ENCODE measurements around the gene COL24A1.

Gene COL24A1

DNA sequence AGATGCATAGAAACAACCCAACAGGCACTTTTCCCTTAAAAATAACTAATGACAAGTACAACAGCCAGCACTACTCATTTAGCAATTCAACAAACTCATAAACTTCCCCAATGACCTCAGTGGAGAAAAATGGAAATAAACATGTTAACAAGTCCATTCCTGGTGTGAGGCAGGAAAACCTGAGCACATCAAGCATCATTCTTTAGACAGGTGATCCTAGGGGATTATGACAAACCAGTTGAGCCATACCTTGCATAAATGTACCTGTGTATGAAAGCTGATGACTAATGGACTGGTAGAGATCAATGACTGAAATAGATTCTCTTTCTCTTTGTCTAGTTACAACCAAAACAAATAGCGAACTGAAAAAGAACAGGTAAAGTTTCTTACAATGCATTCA is 7.0 kb downstream of the COL24A1 start:
- DNase-seq (ENCODE audit: extremely low spot score) = no peak
- ChIA-PET POLR2A (no interaction called here), CTCF (no interaction called here)
- no peak for TF ChIP-seq CTCF (IDR thresholded peaks at IDR 0.05; ENCODE audit: control extremely low read depth, extremely low read depth, low read depth, missing control alignments)

GRCh38 chr1:86147755-86148154 is 8.8 kb downstream of the COL24A1 start:
- ChIA-PET POLR2A (no interaction called here), CTCF (no interaction called here)
- no peak for DNase-seq (ENCODE audit: extremely low spot score)
- TF ChIP-seq CTCF (IDR thresholded peaks at IDR 0.05; ENCODE audit: control extremely low read depth, extremely low read depth, low read depth, missing control alignments) = no peak

DNA sequence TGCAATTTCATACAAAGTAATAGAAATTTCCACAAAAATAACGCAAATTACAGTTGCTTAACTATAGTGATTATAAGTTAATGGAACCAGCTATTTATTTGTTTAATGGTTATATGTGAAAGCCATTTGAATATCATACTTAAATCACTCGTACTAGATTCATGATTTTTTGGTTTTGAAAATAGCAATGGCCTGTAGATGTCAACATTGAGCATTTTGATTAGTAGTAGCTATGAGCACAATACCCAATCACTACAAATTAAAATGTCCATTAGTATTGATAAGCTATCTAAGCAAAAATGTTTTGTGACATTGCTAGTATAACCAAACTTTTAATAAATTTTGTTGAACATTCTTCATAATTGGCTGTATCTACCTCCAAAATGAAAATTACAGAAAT is 10.0 kb downstream of the COL24A1 start:
- DNase-seq (ENCODE audit: extremely low spot score) = no peak
- TF ChIP-seq CTCF (IDR thresholded peaks at IDR 0.05; ENCODE audit: control extremely low read depth, extremely low read depth, low read depth, missing control alignments) = no peak
- ChIA-PET CTCF (interaction anchor here (0.6 kb wide), 1 partner anchor 412 kb away, joined by 3 read pairs; no protein-coding TSS in a partner anchor), POLR2A (no interaction called here)

DNA sequence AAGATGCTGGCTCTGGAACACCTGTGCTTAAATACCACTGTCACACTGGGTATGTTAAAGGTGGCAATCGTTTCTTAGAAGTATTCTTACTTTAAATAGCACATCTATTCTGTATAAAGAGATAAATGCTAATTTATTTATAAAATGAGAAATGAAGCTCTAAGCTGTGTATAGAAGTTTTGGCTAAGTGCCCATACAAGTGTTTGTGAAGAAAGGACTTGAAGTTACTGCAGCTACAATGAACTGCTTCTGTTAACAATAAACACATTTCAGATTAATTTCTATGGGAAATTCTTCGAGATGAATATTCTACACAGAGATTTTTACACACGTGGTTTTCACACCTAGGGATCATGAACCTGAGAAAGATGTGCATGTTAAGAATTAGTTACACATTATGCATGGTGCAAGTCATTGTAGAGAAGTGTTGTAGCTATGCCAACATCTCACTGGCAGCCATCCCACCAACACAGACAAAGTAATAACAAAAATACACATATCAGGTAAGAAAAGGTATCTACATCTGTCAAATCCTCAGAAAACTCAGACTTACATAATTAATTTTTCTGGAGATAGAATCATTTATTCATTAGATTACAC is 16.2 kb downstream of the COL24A1 start:
- no peak for DNase-seq (ENCODE audit: extremely low spot score)
- no peak for TF ChIP-seq CTCF (IDR thresholded peaks at IDR 0.05; ENCODE audit: control extremely low read depth, extremely low read depth, low read depth, missing control alignments)
- ChIA-PET CTCF (interaction anchor here (0.9 kb wide), 1 partner anchor 52 kb away, joined by 3 read pairs; no protein-coding TSS in a partner anchor), POLR2A (no interaction called here)

- ChIA-PET POLR2A (no interaction called here), CTCF (interaction anchor here (1.2 kb wide), 1 partner anchor 9 kb away, joined by 5 read pairs; no protein-coding TSS in a partner anchor)
- DNase-seq (ENCODE audit: extremely low spot score) = no peak
- TF ChIP-seq CTCF (IDR thresholded peaks at IDR 0.05; ENCODE audit: control extremely low read depth, extremely low read depth, low read depth, missing control alignments) = no peak
These were observed 17.8 kb downstream of the COL24A1 start for GRCh38 chr1:86138746-86139145.

- DNase-seq (ENCODE audit: extremely low spot score) = no peak
- TF ChIP-seq CTCF (IDR thresholded peaks at IDR 0.05; ENCODE audit: control extremely low read depth, extremely low read depth, low read depth, missing control alignments) = no peak
- POLR2A ChIA-PET = no interaction called here
- CTCF ChIA-PET = no interaction called here
These were observed 19.1 kb downstream of the COL24A1 start for GRCh38 chr1:86137436-86137835.

All from GM10248 (cell line).